SIG-M5 (cell line): ENCODE results near the gene OTUB2.

Experiments
- DNase-seq: peaks from one replicate; lab custom pipeline; 2025; lab: John Stamatoyannopoulos, UW

OTUB2 gene

DNA sequence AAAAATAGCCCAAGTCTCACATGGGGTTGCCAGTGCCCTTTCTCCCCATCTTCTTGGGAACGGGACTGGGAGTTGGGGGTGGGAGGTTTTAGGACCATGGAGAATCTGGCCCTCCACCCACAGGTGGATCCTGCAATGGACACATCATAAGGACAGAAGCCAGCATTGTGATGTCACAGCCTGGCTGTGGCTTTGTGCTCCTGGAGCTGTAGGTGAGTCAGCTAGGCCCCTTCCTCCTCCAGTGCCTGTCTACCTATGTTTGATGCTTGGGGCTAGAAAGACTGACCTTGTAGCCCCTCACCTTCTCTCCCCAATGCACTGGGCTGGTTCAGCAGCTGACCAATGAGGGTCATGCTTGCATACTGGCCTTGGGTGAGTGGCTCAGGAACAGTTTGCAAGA, 29.1 kb upstream of the OTUB2 start, which contains the start of gene CCDC197:
TSS of gene CCDC197 (plus strand) at position 220 of the 400 bp plus-strand sequence. CDS start 831 bp downstream, outside the sequence.
- no peak for DNase-seq

DNA sequence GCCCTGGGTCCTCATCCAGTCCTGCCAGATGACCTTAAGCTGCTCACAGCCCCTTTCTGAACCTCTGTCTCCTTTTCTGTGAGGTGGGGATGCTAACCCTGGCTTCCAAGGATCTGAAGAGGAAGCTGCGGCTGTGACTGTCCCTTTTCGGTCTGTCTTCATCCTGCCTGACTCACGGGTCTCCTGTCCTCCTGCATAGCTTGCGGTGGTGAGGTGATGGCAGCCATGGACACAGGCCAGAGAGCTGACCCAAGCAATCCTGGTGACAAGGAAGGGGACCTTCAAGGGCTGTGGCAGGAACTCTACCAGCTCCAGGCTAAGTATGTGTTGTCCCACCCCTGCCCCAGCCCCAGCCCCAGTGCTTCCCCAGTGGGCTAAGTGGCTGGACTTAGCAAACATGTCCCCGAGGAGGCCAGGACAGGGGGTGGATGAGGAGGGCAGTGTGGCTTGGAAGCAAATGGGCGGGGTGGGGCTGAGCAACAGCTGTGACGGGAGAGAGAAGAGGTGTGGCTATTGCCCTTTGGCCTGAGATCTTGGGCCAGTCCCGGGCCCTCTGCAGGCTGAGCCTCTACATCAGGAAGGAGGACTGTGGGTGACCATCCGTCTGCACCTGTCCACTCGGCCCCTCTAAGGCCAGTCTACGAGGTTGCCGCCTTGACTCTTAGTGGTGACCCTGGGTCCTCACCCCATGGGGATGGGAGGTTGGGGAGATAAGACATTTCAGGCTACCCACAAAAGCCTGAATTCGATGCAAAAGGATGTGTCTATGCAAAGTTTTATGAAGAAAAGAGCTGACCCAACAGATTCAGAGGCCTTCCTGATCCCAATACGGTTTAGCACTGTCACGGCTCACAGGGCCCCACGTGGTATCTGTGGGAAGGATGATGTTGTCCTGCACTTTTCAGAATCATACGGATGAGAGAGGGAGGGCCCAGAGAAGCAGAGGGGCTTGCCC, 27.9 kb upstream of the OTUB2 start:
- no peak for DNase-seq

DNA sequence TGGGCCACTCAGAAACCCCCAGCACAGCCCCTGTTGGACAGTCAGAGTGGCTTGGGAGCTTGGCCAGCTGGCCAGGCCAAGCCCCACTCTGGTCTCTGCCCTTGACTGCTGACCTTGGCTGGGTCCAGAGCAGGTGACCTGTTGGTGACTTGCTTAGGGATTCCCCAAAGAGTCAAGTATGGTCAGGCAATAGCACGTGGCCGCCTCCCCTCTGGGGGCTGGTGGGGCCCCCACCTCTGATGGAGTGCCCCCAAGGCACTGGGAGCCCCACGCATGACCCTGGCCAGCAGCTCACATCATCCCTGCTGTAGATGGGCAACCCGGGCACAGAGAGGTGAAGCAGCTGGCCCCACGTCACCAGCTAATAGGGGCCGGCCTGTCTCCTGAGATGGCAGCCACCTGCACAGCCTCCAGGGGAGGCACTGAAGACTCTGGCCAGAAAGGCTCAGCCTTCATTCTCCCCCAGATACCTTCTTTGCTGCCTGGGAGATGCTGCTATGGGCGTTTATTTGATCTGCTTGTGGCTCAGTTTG, 27.2 kb upstream of the OTUB2 start:
- DNase-seq = no peak

DNA sequence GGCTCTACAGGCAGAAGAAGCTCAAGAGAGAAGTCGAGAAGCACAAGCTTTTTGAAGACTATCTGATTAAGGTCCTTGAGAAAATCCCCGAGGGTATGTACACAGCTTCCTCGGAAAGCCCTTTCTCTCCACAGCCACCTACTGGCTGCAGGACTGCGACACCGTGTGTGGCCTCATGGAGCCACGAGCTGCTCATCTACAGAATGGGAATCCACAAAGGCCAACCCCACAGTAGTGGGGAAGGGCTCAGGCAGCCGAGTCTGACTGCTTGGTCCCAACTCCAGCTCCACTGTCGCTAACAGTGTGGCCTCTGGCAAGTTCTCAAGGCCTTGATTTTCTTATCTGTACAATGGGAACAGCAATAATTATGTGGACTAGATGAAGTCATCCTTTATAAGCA, 26.6 kb upstream of the OTUB2 start:
- no peak for DNase-seq

DNA sequence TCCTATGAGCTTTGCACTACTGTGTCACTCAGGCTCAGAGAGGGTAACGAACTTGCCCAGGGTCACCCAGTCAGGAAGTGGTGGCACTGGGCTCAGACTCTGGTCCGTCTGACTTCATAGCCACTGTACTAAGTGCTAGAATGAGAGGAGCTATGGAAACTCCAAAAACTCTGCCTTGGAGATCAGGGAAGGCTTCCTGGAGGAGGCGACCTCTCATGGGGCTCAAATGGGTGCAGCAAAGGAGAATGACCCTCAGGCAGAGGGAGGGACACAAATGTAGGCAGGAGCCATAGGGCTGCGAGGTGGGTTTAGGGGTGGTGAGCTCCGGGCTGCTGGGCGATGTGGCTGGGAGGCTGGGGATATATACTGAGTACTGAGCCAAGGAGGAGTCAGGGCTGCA, 25.9 kb upstream of the OTUB2 start:
- DNase-seq = no peak

DNA sequence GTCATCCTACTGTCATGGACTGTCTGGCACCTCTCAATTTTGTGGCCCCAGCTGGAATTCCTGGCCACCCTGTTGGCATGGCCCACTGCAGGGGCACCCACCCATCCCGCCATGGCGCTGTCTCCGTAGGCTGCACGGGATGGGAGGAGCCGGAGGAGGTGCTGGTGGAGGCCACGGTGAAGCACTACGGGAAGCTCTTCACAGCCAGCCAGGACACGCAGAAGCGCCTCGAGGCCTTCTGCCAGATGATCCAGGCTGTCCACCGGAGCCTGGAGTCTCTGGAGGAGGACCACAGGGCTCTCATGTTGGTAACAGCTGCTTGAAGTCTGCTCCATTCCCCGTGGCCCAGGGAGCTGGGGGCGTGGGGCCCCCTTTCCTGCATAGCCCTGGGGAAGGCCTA, 25.1 kb upstream of the OTUB2 start:
- DNase-seq = no peak

DNA sequence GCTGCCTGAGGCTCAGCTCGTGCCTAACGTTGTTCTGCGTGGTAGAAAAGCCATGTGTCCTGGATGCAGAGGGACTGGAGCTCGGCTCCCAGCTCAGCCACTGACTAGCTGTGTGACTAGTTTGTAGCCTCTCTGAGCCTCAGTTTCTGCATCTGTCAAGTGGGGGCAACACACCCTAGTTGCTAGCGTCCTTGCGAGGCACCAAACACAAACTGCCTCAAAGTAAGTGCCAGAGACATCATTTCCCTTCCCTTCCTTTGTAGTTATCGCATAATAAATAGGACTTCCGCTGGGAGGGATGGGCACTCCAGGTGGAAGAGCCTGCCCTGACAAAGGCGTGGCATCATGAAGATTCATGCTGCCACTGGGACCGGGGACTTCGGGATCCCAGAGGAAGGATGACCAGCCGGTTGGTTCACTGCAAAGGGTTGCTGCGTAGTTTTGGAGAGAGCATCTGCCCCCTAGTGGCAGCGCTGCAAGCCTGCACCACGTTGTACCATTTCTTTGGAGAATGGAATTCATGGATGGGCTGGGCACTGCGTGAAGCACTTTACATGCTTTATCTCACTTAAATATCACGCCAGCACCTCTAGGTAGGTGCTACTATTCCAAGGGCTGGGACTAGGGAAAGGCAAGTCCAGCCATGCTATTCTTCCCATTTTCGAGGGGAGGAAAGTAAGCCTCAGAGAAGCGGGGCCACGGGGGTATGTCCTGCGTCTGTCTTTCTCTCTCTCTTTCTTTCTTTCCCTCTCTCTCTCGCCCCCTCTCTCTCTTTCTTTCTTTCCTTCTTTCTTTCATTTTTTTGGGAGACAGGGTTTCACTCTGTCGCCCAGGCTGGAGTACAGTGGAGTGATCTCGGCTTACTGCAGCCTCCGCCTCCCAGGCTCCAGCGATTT, 24.4 kb upstream of the OTUB2 start:
- DNase-seq = no peak

DNA sequence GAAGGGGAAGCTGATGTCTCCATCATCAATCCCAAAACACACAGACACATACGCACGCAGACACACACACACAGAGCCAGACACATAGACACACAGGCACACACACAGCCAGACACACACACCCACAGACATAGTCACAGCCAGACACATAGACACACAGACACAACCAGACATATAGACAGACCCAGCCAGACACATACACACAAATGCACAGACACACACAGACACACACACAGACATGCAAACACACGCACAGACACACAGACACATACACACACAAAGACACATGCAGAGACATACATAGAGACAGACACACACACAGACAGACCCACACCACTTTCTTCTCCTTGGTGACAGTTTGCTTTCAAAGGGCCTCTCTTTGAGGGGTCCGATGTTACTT, 22.7 kb upstream of the OTUB2 start:
- DNase-seq = no peak

DNA sequence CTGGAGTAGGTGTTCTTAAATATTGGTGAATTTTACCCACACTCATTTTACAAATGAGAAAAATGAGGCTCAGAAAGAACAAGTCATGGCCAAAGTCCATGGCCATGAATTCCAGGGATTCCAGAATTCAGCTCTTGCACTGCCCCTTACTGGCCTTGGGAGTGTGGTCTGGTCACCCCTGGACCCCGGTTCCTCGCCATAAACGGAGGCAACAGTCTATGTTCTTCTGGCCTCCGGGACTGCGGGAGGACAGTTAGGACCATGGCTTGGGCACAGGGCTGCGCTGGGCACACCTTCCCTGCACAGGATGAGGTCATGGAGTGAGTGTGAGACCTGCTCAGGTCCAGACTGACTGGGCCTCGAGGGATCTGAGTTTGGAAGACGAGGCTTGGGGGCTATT, 22.1 kb upstream of the OTUB2 start:
- no peak for DNase-seq

DNA sequence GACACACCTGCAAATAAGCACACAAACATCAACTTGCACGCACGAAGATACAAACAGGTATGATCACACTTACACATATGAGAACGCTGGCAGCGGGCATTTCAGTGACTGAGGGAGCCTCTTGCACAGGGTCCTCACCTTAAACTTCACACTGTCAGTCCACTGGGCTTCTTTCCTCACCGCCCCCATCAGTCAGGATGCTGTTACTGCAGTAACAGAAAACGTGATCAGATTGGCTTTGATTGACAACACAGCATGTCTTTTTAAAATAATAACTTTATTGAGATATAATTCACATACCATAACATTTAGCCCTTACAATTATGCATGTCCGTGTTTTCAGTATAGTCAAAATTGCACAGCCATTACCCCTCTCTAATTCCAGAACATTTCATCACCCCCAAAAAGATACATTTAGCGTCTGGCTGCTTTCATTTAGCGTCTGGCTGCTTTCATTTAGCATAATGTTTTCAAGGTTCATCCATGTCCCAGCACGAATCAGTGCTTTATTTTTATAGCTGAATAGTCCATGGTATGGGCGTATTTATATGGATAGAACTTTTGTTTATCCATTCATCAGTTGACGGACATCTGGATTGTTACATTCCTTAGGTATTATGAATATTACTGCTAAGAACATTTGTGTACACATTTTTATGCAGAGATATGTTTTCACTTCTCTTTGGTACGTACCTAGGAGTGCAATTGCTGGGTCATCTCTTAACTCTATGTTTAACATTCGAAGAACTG, 20.6 kb upstream of the OTUB2 start:
- DNase-seq = no peak

DNA sequence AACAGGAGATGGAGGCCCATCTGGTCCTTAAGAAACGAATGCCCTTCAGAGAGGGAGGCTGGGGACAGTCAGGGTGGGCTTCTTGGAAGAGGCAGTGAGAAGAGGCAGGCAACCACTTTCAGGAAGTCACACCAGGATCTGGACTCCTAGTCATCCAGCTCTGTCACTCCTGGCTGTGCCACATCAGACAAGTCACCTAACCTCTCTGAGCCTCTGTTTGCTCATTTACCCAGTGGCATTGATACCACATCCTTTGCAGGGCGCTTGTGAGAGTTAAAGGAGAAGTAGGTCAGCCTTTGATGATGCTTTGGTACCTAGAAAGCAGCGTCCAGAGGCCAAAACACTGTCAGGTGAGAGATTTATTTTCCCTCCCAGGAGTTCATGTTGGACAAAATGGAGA, 17.9 kb upstream of the OTUB2 start:
- no peak for DNase-seq

DNA sequence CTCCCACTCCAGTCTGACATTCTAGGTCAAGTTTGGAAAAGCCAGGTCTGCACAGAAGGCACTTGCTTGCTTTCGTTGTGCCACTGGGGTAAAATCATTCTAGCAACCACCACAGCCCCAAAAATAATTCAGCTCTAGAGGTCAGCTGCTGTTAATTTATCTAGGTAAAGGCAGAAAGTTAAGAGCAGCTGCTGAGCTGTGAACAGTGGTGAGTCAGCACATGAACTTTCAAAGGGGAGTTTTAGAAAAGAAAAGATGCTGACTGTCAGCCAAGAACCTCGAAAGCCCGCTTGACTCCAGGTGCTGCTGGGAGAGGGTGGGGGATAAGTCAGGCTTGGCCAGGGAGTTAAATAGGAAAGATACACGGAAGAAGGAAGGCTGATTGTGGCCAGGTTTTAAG, 16.4 kb upstream of the OTUB2 start:
- DNase-seq = no peak

DNA sequence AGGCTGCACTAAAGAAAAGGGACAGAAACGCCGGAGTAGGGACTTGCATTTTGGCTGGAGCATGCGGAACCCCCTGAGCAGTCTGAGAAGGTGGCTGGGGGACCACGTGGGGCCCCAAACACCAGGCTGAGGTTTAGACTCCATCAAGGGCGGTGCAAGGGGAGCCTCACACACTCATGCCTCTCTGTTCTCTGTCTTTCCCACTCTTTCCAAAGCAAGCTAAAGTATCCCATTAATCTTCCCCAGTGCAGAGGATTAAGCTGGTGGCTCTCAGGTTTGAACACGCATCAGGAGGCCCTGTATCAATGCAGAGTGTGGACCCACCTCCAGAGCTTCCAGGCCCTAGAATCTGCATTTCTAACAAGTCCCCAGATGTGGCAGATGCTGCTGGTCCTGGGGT, 15.5 kb upstream of the OTUB2 start:
- DNase-seq = no peak

DNA sequence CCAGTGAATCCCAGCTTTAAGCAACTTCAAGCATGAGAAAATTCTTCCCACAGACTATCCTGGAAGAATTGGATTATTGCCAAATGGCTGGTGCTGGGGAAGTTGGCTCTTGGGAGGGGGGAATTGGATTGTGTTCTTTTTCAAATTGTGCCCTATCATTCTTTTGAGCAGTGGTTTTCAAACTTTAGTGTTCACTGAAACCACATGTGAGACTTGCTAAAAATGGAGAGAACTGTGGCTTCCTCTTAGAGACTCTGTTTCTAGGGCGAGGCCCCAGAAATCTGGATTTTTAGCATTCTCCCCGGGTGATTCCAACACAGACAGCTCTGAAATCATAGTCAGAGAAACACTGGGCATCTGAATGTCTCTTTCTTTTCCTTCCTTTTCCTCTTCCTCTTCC, 14.3 kb upstream of the OTUB2 start:
- no peak for DNase-seq

DNA sequence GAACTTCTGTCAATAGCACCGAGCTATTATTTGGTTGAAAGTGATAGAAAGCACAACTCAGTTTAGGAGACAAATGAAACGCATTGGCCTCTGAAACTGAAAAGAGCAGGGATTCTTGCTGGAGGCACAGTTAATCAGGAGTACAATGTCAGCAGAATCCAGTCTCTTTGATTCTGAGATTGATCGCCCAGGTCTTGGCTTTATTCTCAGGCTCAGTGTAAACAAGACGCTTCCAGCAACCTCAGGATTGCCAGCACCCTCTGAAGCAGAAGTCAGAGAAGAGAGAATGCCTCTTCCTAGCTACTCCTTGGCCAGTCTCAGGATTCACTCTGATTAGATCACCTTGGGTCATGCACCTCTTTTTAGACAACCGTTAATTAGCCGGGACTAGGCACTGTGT, 11.8 kb upstream of the OTUB2 start:
- no peak for DNase-seq

DNA sequence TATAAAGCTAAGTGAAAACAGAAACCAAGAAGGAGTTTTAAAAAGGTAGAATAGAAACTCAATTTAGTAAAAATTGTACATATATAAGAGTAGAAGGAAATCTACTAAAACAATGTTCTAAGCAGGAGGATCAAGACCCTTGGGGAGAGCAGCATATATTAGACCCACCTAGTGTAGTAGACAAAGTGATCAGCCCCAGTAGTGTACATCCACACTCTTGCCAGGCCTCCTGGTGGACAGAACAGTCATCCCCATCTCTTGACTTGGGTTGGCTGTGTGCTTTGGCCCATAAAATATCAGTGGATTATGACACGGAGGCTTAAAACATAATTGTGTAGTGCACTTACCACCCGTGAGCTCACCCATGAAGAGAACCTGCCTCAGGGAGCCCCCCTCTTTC, 10.9 kb upstream of the OTUB2 start:
- no peak for DNase-seq

DNA sequence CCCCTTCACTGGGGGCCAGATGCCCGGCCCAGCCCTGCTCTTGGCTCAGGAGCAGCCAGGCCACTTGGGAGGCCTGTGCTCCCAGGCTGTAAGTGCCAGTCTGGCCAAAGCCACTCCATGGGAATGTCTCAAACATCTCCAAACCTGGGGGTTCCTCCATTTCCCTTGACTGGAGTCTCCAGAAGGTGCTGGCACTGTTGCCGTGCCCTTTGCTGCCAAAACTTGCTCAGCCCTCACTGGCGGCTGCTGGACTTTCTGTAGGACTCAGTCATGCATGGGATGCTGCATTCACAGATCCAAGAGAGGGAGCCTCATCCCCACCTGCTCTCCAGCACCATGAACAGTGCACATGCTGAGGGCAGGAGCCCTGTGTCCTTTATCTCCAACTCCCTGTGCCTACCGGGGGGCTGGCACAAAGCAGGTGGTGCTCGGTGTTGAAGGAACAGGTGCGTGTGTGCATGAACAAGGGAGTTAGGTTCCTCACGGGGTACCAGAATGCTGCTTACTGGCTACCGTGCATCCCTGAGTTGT, 9.6 kb upstream of the OTUB2 start:
- DNase-seq = no peak

DNA sequence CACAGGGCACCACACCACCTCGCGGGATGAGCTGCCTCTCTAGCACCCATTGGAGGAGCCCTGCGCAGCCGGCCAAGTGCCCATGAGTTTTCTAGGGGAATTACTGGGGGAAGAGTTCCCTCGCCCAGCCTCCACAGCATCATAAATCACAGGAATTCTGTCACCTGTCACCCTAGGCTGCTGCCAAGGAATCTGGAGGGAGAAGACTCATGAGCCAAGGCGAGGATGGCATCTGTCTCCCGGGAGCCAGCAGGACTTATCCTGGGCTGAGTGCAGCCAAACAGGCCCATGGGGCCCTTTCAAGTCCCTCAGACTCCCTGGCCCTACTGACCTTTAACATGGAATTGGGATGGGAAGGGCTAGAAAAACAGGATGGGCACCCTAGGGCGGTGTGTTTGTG, 7.8 kb upstream of the OTUB2 start:
- no peak for DNase-seq

DNA sequence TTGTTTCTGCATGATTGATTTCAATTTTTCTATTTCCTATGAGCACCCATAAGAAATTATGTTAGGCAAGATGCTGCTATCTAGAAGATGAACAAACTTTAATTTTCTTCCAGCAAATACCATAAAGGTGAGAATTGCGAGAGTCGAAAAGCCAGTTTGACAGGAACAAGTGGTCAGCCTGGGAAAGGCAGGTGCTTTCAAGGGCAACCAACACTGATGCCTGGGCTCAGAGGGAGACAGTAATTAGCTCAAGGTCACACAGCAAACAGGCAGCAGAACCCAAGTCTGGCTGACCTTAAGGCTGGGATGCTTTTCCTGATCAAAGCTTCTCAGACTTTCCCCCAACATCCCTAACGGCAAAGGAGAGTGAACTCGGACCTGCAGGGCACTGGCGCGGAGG, 6.8 kb upstream of the OTUB2 start:
- no peak for DNase-seq

DNA sequence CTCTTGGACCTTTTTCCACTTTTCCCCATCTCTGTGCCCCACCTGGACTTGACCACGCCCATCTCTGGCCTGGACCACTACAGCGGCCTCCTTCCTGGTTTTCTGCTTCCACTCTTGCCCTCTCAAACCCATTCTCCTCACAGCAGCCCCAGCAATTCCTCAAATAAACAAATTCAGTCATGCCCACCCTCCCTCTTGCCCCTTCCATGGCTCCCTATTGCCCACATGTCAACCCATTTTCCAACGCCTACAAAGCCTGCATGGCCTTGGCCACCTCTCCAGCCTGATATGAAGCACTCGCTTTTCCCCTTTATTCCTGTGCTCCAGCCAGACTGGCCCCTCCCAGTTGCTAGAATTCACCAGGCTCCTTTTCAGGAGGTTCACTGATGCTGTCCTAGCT, 5.9 kb upstream of the OTUB2 start:
- no peak for DNase-seq

DNA sequence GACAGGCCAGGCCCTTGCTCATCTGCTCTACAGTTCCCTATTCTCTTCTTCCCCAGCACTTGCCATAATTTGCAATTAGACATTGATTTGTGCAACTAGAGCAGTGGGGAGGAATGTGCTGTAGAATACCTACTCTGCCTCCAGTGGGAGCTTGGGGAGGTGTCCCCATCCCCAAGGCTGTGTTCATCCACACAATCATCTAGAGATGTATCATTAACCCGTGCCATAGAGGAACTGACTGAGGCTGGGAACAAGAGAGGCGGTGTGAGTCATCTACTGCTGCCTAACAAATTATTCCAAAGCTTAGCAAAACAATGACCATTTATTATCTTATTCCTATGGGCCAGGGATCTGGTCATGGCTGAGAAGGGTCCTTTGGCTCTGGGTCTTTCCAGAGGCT, 5.1 kb upstream of the OTUB2 start:
- no peak for DNase-seq
